Heart right ventricle (tissue), 16 donors: ENCODE results near the gene NGB. TPM values are rescaled to one million over a fixed set of nuclear protein-coding genes. Genes with fewer than 3 reads are reported as not detected.

ENCODE experiments used
- ATAC-seq, 8 donors: fragments of 200-7000 bp; cut with Tn5 transposase; one replicate each; pipeline ENCODE4 v1.9.1; 2020; ENCODE audit warnings: mild to moderate bottlenecking in 8 of 8, moderate library complexity in 8 of 8, moderate number of reproducible peaks in 1 of 8
- DNase-seq, 2 donors: peaks; one replicate each; pipeline ENCODE4 v3.0.0-alpha.2; 2020
- H3K27ac ChIP-seq, 10 donors: fragments of 200-600 bp; sonication (generic) in 2 of 10; one replicate each; pipeline versions ENCODE4 v1.5.0 to v1.8.0; 2020 to 2022; ENCODE audit warnings: mild to moderate bottlenecking in 3 of 10
- H3K27me3 ChIP-seq, 7 donors: fragments of 200-600 bp; one replicate each; pipeline ENCODE4 v1.8.0; 2021 to 2022; ENCODE audit warnings: mild to moderate bottlenecking in 2 of 7
- H3K36me3 ChIP-seq, 9 donors: fragments of 200-600 bp; sonication (generic) in 1 of 9; one replicate each; pipeline versions ENCODE4 v1.5.0 to v1.8.0; 2020 to 2022; ENCODE audit warnings: mild to moderate bottlenecking in 2 of 9
- H3K4me1 ChIP-seq, 9 donors: fragments of 200-600 bp; sonication (generic) in 1 of 9; one replicate each; pipeline versions ENCODE4 v1.5.0 to v1.8.0; 2020 to 2022; ENCODE audit warnings: mild to moderate bottlenecking in 4 of 9
- H3K4me3 ChIP-seq, 10 donors: fragments of 200-600 bp; sonication (generic) in 2 of 10; one replicate each; pipeline versions ENCODE4 v1.5.0 to v1.8.0; 2020 to 2022; ENCODE audit warnings: mild to moderate bottlenecking in 7 of 10, moderate library complexity in 2 of 10
- H3K9me3 ChIP-seq, 11 donors: fragments of 200-600 bp in 10 of 11; sonication (generic) in 2 of 11; one replicate each; pipeline versions ENCODE4 v1.5.0 to v1.8.0; 2013 to 2022; ENCODE audit warnings: mild to moderate bottlenecking in 2 of 11, control low read depth in 1 of 11, moderate library complexity in 1 of 11
- CTCF ChIP-seq, 9 donors: fragments of 200-600 bp; sonication (generic) in 2 of 9; IDR thresholded peaks; one replicate each; pipeline versions ENCODE4 v1.5.0 to v1.8.0; 2021 to 2022; ENCODE audit warnings: antibody characterized with exemption in 9 of 9, mild to moderate bottlenecking in 5 of 9, moderate library complexity in 1 of 9
- WGBS, 2 donors: extraction: QIAGEN DNeasy Blood & Tissue Kit; methylation state at CpG; one replicate each; pipeline ENCODE4 v1.1.7; 2013; ENCODE audit warnings: inconsistent platforms in 1 of 2; 5-methylcytosine and 5-hydroxymethylcytosine counted together
- intact Hi-C, 10 donors: fragments of 100-400 bp; cut with DNase I; formaldehyde crosslinking; loops; one replicate each; pipeline versions ENCODE4 v1.11.1 to v1.14.2; 2022
- polyA plus RNA-seq, 2 donors: library from polyadenylated mRNA; stranded (reverse); fragments of 200-250 nt; gene quantifications; one replicate each; pipeline ENCODE4 v1.2.3, GENCODE V29; 2013
- total RNA-seq, 10 donors: library from RNA; stranded (reverse); fragmentation: NEBNext Ultra II Directional in 3 of 10; extraction: Animal tissue kit (Norgen Biotek cat#: 25700) in 3 of 10; gene quantifications; one replicate each; pipeline versions ENCODE4 v1.2.1 to v1.2.4, GENCODE V29; 2021 to 2023
- donor health status: Arrhythmogenic right ventricular cardiomyopathy.
- donor health status: ischemic (EF 13 %, LVEDD 7.1; RV severe dilation, severe dysfunction).
- donor health status: healthy with polysubstance abuse.
- donor health status: DM: no; HTN: yes; CAD: no.
- donor health status: DM: no; HTN: no; CAD: no.
- donor health status: ischemic (EF 25% LVEDD 6.9; RV normal size, moderate dysfunction).
- donor health status: ischemic (EF 25% LVEDD 5.7; RV mildly dilated, moderate dysfunction).
- donor health status: healthy.
- donor health status: DM: yes; HTN: yes; CAD: no.
- donor health status: Ischemic cardiomyopathy.
- donor health status: ischemic (EF 35%, LVEDD 5.7; RV mildly dilated, moderate dysfunction).
- donor health status: nonischemic (EF 11% LVEDD 7.7; RV severe dilation, severe dysfunction).
- donor health status: DM: yes; HTN: yes; CAD: no.
- donor health status: PGD.
- donor health status: ischemic (EF 29% LVEDD 5.4; RV normal size, mild dysfunction).
- donor health status: nonischemic (EF 23%, LVEDD 6.1; RV moderate dilation, normal function).

Gene NGB
- total and polyA plus RNA-seq, 12 donors: not detected

GRCh38 chr14:77278461-77279230 lies 7.6 kb upstream of the NGB start:
- intact Hi-C loops: no loop called here
- 95% methylated on average over 14 of the region's 14 CpGs for WGBS, 2 donors
- H3K9me3 ChIP-seq: peaks cover 0 to 3% (median 0%) of the 10 kb centered on the region in 11 donors
- no peak for ATAC-seq
- H3K36me3 ChIP-seq: peaks cover 0 to 75% (median 10%) of the 10 kb centered on the region in 9 donors
- no peaks in the 10 kb centered on the region for H3K27me3 ChIP-seq
- no peaks in the 10 kb centered on the region for H3K4me1 ChIP-seq
- H3K27ac ChIP-seq: no peak overlapping the region
- H3K4me3 ChIP-seq: no peak overlapping the region
- TF ChIP-seq CTCF (IDR thresholded peaks at IDR 0.05): no peak
- DNase-seq: no peak

- peaks cover 0 to 58% (median 0%) of the 10 kb centered on the region in 9 donors for H3K36me3 ChIP-seq
- H3K27me3 ChIP-seq: peaks cover 0 to 15% (median 9%) of the 10 kb centered on the region in 7 donors
- no peaks in the 10 kb centered on the region for H3K4me1 ChIP-seq
- DNase-seq: no peak
- H3K4me3 ChIP-seq: no peak overlapping the region
- WGBS, 2 donors: 85 to 93% methylated on average over 12 of the region's 12 CpGs
- TF ChIP-seq CTCF (IDR thresholded peaks at IDR 0.05): no peak
- intact Hi-C loops: no loop called here
- peaks cover 0 to 6% (median 0%) of the 10 kb centered on the region in 11 donors for H3K9me3 ChIP-seq
- H3K27ac ChIP-seq: no peak overlapping the region
- no peak for ATAC-seq
These were observed 6.0 kb upstream of the NGB start for GRCh38 chr14:77276959-77277358.

GRCh38 chr14:77276295-77276935 lies 5.4 kb upstream of the NGB start:
- H3K9me3 ChIP-seq: peaks cover 0 to 6% (median 0%) of the 10 kb centered on the region in 11 donors
- peaks cover 0 to 53% (median 0%) of the 10 kb centered on the region in 9 donors for H3K36me3 ChIP-seq
- H3K4me3 ChIP-seq: no peak overlapping the region
- no peak overlapping the region for H3K27ac ChIP-seq
- peaks cover 3 to 20% (median 15%) of the 10 kb centered on the region in 7 donors for H3K27me3 ChIP-seq
- DNase-seq (no peak), ATAC-seq (no peak)
- whole genome bisulfite sequencing, 2 donors: 85 to 88% methylated on average over 15 of the region's 15 CpGs
- intact Hi-C loops: no loop called here
- no peaks in the 10 kb centered on the region for H3K4me1 ChIP-seq
- no peak for TF ChIP-seq CTCF (IDR thresholded peaks at IDR 0.05)

GRCh38 chr14:77275601-77276017 lies 4.6 kb upstream of the NGB start:
- H3K4me3 ChIP-seq: no peak overlapping the region
- peaks cover 0 to 46% (median 0%) of the 10 kb centered on the region in 9 donors for H3K36me3 ChIP-seq
- no peak for TF ChIP-seq CTCF (IDR thresholded peaks at IDR 0.05)
- intact Hi-C loops: no loop called here
- DNase-seq (no peak), ATAC-seq (no peak)
- WGBS, 2 donors: 61% methylated on average over 8 of the region's 8 CpGs
- peaks cover 0 to 6% (median 0%) of the 10 kb centered on the region in 11 donors for H3K9me3 ChIP-seq
- no peak overlapping the region for H3K27ac ChIP-seq
- peaks cover 7 to 28% (median 23%) of the 10 kb centered on the region in 7 donors for H3K27me3 ChIP-seq
- H3K4me1 ChIP-seq: no peaks in the 10 kb centered on the region
